Vagina (tissue), 2 donors: Measurements from ENCODE around the gene C2orf68. TPM values are rescaled to one million over a fixed set of nuclear protein-coding genes. Genes with fewer than 3 reads are reported as not detected.

Experiments
- DNase-seq, 2 donors: peaks; one replicate each; pipeline ENCODE4 v3.0.0-alpha.2; 2017; ENCODE audit errors: extremely low spot score in 2 of 2
- H3K27ac ChIP-seq: fragments of 200-600 bp; sonication (generic); one replicate; pipeline ENCODE4 v1.5.1; 2019
- H3K27me3 ChIP-seq: fragments of 200-600 bp; sonication (generic); one replicate; pipeline ENCODE4 v1.5.1; 2019
- H3K36me3 ChIP-seq, 2 donors: fragments of 200-600 bp; sonication (generic); one replicate each; pipeline ENCODE4 v1.5.1; 2017 to 2019
- H3K4me1 ChIP-seq: fragments of 200-600 bp; sonication (generic); one replicate; pipeline ENCODE4 v1.5.1; 2019
- H3K4me3 ChIP-seq, 2 donors: fragments of 200-600 bp; sonication (generic); 1 replicate in 1 of 2; 2 replicates in 1 of 2; pipeline ENCODE4 v1.5.1; 2016 to 2019
- H3K9me3 ChIP-seq: fragments of 200-600 bp; sonication (generic); one replicate; pipeline ENCODE4 v1.5.1; 2019
- CTCF ChIP-seq, 3 experiments: fragments of 450-650 bp in 2 of 3; fragments of 200-600 bp in 1 of 3; sonication (generic) in 1 of 3; IDR thresholded peaks; one replicate each; pipeline ENCODE4 v1.5.1; 2017 to 2019; ENCODE audit warnings: antibody characterized with exemption in 3 of 3, mild to moderate bottlenecking in 2 of 3, moderate library complexity in 2 of 3
- POLR2A ChIP-seq, 2 donors: fragments of 450-650 bp; IDR thresholded peaks; one replicate each; pipeline ENCODE4 v1.6.1; 2017; ENCODE audit warnings: antibody characterized with exemption in 2 of 2, mild to moderate bottlenecking in 2 of 2, moderate library complexity in 2 of 2
- POLR2AphosphoS5 ChIP-seq, 2 donors: sonication (generic); formaldehyde crosslinking; IDR thresholded peaks; one replicate each; pipeline ENCODE4 v1.9.0; 2017; ENCODE audit warnings: antibody characterized with exemption in 2 of 2, mild to moderate bottlenecking in 2 of 2, low read depth in 1 of 2; ENCODE audit not compliant: insufficient read depth in 1 of 2
- intact Hi-C: fragments of 100-400 bp; cut with DNase I; formaldehyde crosslinking; loops from one replicate; pipeline ENCODE4 v1.15.1; 2023
- total RNA-seq: library from RNA; depleted of rRNA; stranded (reverse); fragments of >200 nt; gene quantifications from one replicate; pipeline ENCODE4 v1.2.3, GENCODE V29; 2016

The C2orf68 gene
- total RNA-seq, 1 donor from 2014 or later: 12.0 TPM

GRCh38 chr2:85598594-85599340 is 13.1 kb downstream of the C2orf68 start:
- Histone ChIP-seq H3K4me3 (no peak overlapping the region), H3K36me3 (peaks cover 0 to 24% of the 10 kb centered on the region in 2 donors), H3K27me3 (no peaks in the 10 kb centered on the region), H3K4me1 (peaks cover 46% of the 10 kb centered on the region), H3K27ac (no peak overlapping the region), H3K9me3 (no peaks in the 10 kb centered on the region)
- DNase-seq: no peak
- TF ChIP-seq POLR2A (IDR thresholded peaks at IDR 0.05): no peak
- intact Hi-C loops: no loop called here

- Histone ChIP-seq H3K4me3 (no peak overlapping the region), H3K27me3 (no peaks in the 10 kb centered on the region), H3K27ac (no peak overlapping the region), H3K4me1 (peaks cover 39% of the 10 kb centered on the region), H3K9me3 (no peaks in the 10 kb centered on the region), H3K36me3 (peaks cover 0 to 24% of the 10 kb centered on the region in 2 donors)
- DNase-seq: no peak
- intact Hi-C loops: no loop called here
- TF ChIP-seq POLR2A (IDR thresholded peaks at IDR 0.05) (no peak), CTCF (IDR thresholded peaks at IDR 0.05) (no peak), POLR2AphosphoS5 (IDR thresholded peaks at IDR 0.05; ENCODE audit: insufficient read depth in 1 of 2, low read depth in 1 of 2) (no peak)
Measured at GRCh38 chr2:85597241-85597640, 14.6 kb downstream of the C2orf68 start.

GRCh38 chr2:85596486-85597143 is 15.3 kb downstream of the C2orf68 start:
- Histone ChIP-seq H3K27me3 (no peaks in the 10 kb centered on the region), H3K36me3 (peaks cover 0 to 24% of the 10 kb centered on the region in 2 donors), H3K4me1 (peaks cover 40% of the 10 kb centered on the region), H3K9me3 (no peaks in the 10 kb centered on the region), H3K4me3 (peak overlapping the region; percentile 85 to 95), H3K27ac (peak overlapping the region; percentile 90)
- TF ChIP-seq CTCF (IDR thresholded peaks at IDR 0.05) (no peak), POLR2A (IDR thresholded peaks at IDR 0.05) (no peak), POLR2AphosphoS5 (IDR thresholded peaks at IDR 0.05; ENCODE audit: insufficient read depth in 1 of 2, low read depth in 1 of 2) (no peak)
- intact Hi-C loops: no loop called here
- DNase-seq: no peak

GRCh38 chr2:85596026-85596333 is 15.9 kb downstream of the C2orf68 start:
- Histone ChIP-seq H3K36me3 (peaks cover 0 to 24% of the 10 kb centered on the region in 2 donors), H3K27me3 (no peaks in the 10 kb centered on the region), H3K27ac (peak overlapping the region; percentile 90), H3K9me3 (no peaks in the 10 kb centered on the region), H3K4me1 (peaks cover 40% of the 10 kb centered on the region), H3K4me3 (peak overlapping the region; percentile 85 to 95)
- intact Hi-C loops: no loop called here
- DNase-seq: no peak
- TF ChIP-seq POLR2A (IDR thresholded peaks at IDR 0.05) (no peak), CTCF (IDR thresholded peaks at IDR 0.05) (no peak), POLR2AphosphoS5 (IDR thresholded peaks at IDR 0.05; ENCODE audit: insufficient read depth in 1 of 2, low read depth in 1 of 2) (no peak)

- peaks cover 0 to 24% of the 10 kb centered on the region in 2 donors for H3K36me3 ChIP-seq
- intact Hi-C loops: no loop called here
- DNase-seq: peak; percentile 99 to 100
- no peaks in the 10 kb centered on the region for H3K27me3 ChIP-seq
- H3K4me1 ChIP-seq: peaks cover 41% of the 10 kb centered on the region
- no peaks in the 10 kb centered on the region for H3K9me3 ChIP-seq
- peak within 1 kb of the TSS; percentile 90 for H3K27ac ChIP-seq
- TF ChIP-seq POLR2A (IDR thresholded peaks at IDR 0.05): peak in 1 of 2 donors; percentile 89
- TF ChIP-seq POLR2AphosphoS5 (IDR thresholded peaks at IDR 0.05; ENCODE audit: insufficient read depth in 1 of 2, low read depth in 1 of 2): peak; percentile 95 to 98
- TF ChIP-seq CTCF (IDR thresholded peaks at IDR 0.05): no peak
- H3K4me3 ChIP-seq: peak within 1 kb of the TSS; percentile 85 to 95
Measured at GRCh38 chr2:85595301-85596025, 16.4 kb downstream of the C2orf68 start, which contains the start of gene RNF181. Gene RNF181 (plus strand): TSS chr2:85595745. CDS start chr2:85595764, 19 bp downstream.
